HepG2 (cell line): Measurements from ENCODE around the gene SAPCD2. TPM values are rescaled to one million over a fixed set of nuclear protein-coding genes. Genes with fewer than 3 reads are reported as not detected.
A peak's percentile ranks its signal among the peaks of the same experiment; 100 is the strongest.

Source experiments
- ATM ChIP-seq: fragments of 450-650 bp; IDR thresholded peaks from 2 replicates; pipeline ENCODE4 v1.7.1; 2017; ENCODE audit warnings: mild to moderate bottlenecking, borderline replicate concordance
- BCLAF1 ChIP-seq: fragments of 450-650 bp; IDR thresholded peaks from 2 replicates; pipeline ENCODE4 v1.6.1; 2017; ENCODE audit warnings: mild to moderate bottlenecking
- BRF2 ChIP-seq: sonication (generic); formaldehyde crosslinking; IDR thresholded peaks from 2 replicates; pipeline ENCODE4 v1.8.1; 2022; ENCODE audit warnings: mild to moderate bottlenecking, missing genetic modification reagents
- FOXC1 ChIP-seq: sonication (generic); formaldehyde crosslinking; IDR thresholded peaks from 2 replicates; pipeline ENCODE4 v1.8.0; 2022; ENCODE audit warnings: mild to moderate bottlenecking, missing genetic modification reagents, borderline replicate concordance
- GATA4 ChIP-seq: sonication (generic); IDR thresholded peaks from 2 replicates; pipeline ENCODE4 v1.6.1; 2016; ENCODE audit warnings: antibody characterized with exemption, low read depth, borderline replicate concordance
- GPBP1L1 ChIP-seq: sonication (generic); formaldehyde crosslinking; IDR thresholded peaks from 2 replicates; pipeline ENCODE4 v1.5.0; 2020; ENCODE audit warnings: mild to moderate bottlenecking, missing genetic modification reagents
- MTA1 ChIP-seq: sonication (generic); formaldehyde crosslinking; IDR thresholded peaks from 2 replicates; pipeline ENCODE4 v1.4.0; 2020; ENCODE audit warnings: missing genetic modification reagents, mild to moderate bottlenecking, borderline replicate concordance
- PHF21A ChIP-seq: sonication (generic); formaldehyde crosslinking; IDR thresholded peaks from 2 replicates; pipeline ENCODE4 v1.5.0; 2020; ENCODE audit warnings: mild to moderate bottlenecking, missing genetic modification reagents
- POLR2G ChIP-seq: fragments of 200-400 bp; formaldehyde crosslinking; IDR thresholded peaks from 2 replicates; pipeline ENCODE4 v1.6.1; 2018; ENCODE audit warnings: mild to moderate bottlenecking, low read depth, low read length, moderate library complexity
- RFX5 ChIP-seq: IDR thresholded peaks from 2 replicates; pipeline ENCODE4 v1.6.1; 2011; ENCODE audit warnings: low read depth, low read length, improper control_type of control experiment
- SOX13 ChIP-seq, 3 experiments: fragments of 450-650 bp in 1 of 3; sonication (generic) in 1 of 3; formaldehyde crosslinking in 1 of 3; IDR thresholded peaks in 2 of 3; conservative IDR thresholded peaks in 1 of 3; 2 replicates each; pipeline versions ENCODE4 v1.5.0 to v1.6.1; 2016 to 2020; ENCODE audit warnings: antibody characterized with exemption in 1 of 3, mild to moderate bottlenecking in 1 of 3, missing compliant biosample characterization in 1 of 3, missing genetic modification reagents in 1 of 3, moderate library complexity in 1 of 3
- ZNF17 ChIP-seq: sonication (generic); formaldehyde crosslinking; IDR thresholded peaks from 2 replicates; pipeline ENCODE4 v1.5.0; 2020; ENCODE audit warnings: mild to moderate bottlenecking, missing genetic modification reagents
- ZNF33B ChIP-seq: sonication (generic); formaldehyde crosslinking; IDR thresholded peaks from 2 replicates; pipeline ENCODE4 v1.5.1; 2020; ENCODE audit warnings: mild to moderate bottlenecking, missing genetic modification reagents
- ZNF430 ChIP-seq: sonication (generic); formaldehyde crosslinking; IDR thresholded peaks from 2 replicates; pipeline ENCODE4 v1.9.0; 2021; ENCODE audit warnings: mild to moderate bottlenecking, missing genetic modification reagents
- ZNF431 ChIP-seq: sonication (generic); formaldehyde crosslinking; IDR thresholded peaks from 2 replicates; pipeline ENCODE4 v1.9.0; 2022; ENCODE audit warnings: missing genetic modification reagents, low read depth, mild to moderate bottlenecking, borderline replicate concordance
- ZNF484 ChIP-seq: sonication (generic); formaldehyde crosslinking; IDR thresholded peaks from 2 replicates; pipeline ENCODE4 v1.5.1; 2020; ENCODE audit warnings: mild to moderate bottlenecking, low read depth, missing genetic modification reagents, borderline replicate concordance
- polyA plus RNA-seq, 8 experiments: library from polyadenylated mRNA; depleted of rRNA in 3 of 8; stranded (reverse) in 7 of 8; unstranded in 1 of 8; fragments of >200 nt; fragmentation: Illumina TruSeq in 4 of 8; extraction: Trizol in 4 of 8; gene quantifications; 2 replicates each; pipeline versions ENCODE4 v1.2.1 to v1.2.3, GENCODE V29; 2011 to 2016; ENCODE audit warnings: low read depth in 4 of 8, missing spikeins in 1 of 8, mixed read lengths in 1 of 8; ENCODE audit not compliant: insufficient read depth in 1 of 8
- total RNA-seq, 5 experiments: library from RNA; depleted of rRNA; stranded (reverse); fragments of >200 nt; fragmentation: Illumina TruSeq; extraction: Trizol; gene quantifications; 2 replicates each; pipeline ENCODE4 v1.2.3, GENCODE V29; 2016; ENCODE audit warnings: low read depth in 1 of 5
- TF ChIP-seq, protein P1 (sequence below): sonication (generic); formaldehyde crosslinking; IDR thresholded peaks from 2 replicates; pipeline ENCODE4 v1.4.0; 2020; ENCODE audit warnings: mild to moderate bottlenecking, missing genetic modification reagents
- TF ChIP-seq, protein P2 (sequence below): sonication (generic); formaldehyde crosslinking; IDR thresholded peaks from 2 replicates; pipeline ENCODE4 v1.5.0; 2020; ENCODE audit warnings: mild to moderate bottlenecking, missing genetic modification reagents, moderate library complexity
- TF ChIP-seq, protein P3 (sequence below): sonication (generic); formaldehyde crosslinking; IDR thresholded peaks from 2 replicates; pipeline ENCODE4 v1.5.1; 2020; ENCODE audit warnings: mild to moderate bottlenecking, missing genetic modification reagents, moderate library complexity

SAPCD2 gene
- total and polyA plus RNA-seq, 2 of the 13 experiments (the other 11 are each of a cell fraction or from before 2014, with no cell fraction given): 21.9 to 42.8 TPM

DNA sequence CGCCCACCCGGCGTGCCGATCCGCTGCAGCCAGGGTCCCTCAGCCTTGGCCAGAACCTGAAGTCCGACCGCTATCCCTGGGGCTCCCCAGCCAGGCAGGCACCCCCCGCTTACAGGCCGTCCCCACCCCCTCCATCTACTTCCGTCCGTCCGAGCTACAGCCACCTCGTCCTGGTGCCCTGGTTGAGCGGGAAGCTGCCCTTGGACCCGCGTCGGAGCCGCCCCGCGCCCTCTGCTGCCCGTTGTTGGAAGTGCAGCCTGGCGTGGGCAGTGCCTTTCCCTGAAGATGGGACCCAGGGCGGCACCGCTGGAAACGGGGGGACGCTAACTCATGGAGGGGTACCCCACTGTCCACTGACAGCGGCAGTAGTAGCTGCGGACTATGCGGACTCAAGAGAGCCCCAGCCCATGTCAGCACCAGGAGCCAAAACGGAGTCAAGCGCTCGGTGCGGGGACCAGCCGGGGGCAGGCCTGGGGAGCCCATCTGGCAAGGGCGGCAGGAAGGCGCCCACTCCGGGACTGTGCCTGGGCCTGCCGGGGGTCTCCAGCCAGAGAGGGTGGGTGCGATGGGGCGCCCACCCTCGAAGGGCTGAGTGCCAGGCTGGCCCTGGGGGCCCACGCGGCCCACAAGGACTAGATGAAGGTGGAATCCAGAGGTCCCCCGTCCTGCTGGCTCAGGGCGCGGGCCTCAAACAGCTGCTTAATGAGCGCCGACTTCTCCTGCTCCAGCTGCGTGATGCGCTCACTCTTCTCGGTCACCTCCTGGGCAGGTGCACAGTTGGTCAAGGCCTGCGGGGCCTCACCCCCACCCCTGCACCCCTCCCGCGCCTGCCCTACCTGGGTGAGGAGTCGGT, 6.1 kb downstream of the SAPCD2 start (continued):
- TF ChIP-seq, protein P1, sequence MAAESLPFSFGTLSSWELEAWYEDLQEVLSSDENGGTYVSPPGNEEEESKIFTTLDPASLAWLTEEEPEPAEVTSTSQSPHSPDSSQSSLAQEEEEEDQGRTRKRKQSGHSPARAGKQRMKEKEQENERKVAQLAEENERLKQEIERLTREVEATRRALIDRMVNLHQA (CRISPR knock-in tag): no peak
- no peak for TF ChIP-seq ZNF17 (CRISPR knock-in tag)
- TF ChIP-seq, protein P2, sequence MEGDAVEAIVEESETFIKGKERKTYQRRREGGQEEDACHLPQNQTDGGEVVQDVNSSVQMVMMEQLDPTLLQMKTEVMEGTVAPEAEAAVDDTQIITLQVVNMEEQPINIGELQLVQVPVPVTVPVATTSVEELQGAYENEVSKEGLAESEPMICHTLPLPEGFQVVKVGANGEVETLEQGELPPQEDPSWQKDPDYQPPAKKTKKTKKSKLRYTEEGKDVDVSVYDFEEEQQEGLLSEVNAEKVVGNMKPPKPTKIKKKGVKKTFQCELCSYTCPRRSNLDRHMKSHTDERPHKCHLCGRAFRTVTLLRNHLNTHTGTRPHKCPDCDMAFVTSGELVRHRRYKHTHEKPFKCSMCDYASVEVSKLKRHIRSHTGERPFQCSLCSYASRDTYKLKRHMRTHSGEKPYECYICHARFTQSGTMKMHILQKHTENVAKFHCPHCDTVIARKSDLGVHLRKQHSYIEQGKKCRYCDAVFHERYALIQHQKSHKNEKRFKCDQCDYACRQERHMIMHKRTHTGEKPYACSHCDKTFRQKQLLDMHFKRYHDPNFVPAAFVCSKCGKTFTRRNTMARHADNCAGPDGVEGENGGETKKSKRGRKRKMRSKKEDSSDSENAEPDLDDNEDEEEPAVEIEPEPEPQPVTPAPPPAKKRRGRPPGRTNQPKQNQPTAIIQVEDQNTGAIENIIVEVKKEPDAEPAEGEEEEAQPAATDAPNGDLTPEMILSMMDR: peak; percentile 98
- no peak for TF ChIP-seq ZNF484 (CRISPR knock-in tag)
- no peak for TF ChIP-seq POLR2G
- TF ChIP-seq MTA1 (CRISPR knock-in tag): no peak
- no peak for TF ChIP-seq ZNF430 (CRISPR knock-in tag)
- no peak for TF ChIP-seq ZNF33B
- no peak for TF ChIP-seq PHF21A (CRISPR knock-in tag)
- TF ChIP-seq, protein P3, sequence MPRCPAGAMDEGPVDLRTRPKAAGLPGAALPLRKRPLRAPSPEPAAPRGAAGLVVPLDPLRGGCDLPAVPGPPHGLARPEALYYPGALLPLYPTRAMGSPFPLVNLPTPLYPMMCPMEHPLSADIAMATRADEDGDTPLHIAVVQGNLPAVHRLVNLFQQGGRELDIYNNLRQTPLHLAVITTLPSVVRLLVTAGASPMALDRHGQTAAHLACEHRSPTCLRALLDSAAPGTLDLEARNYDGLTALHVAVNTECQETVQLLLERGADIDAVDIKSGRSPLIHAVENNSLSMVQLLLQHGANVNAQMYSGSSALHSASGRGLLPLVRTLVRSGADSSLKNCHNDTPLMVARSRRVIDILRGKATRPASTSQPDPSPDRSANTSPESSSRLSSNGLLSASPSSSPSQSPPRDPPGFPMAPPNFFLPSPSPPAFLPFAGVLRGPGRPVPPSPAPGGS (CRISPR knock-in tag): 0 out of 2 replicates have a peak, but pooled peaks have one; percentile 51
- TF ChIP-seq GPBP1L1: no peak
- no peak for TF ChIP-seq FOXC1 (CRISPR knock-in tag)
- no peak for TF ChIP-seq RFX5
- TF ChIP-seq BRF2: no peak
- TF ChIP-seq ZNF431 (CRISPR knock-in tag): no peak
- no peak for TF ChIP-seq ATM
- no peak for TF ChIP-seq BCLAF1
- TF ChIP-seq SOX13 (IDR thresholded peaks at IDR 0.05): no peak
- no peak for TF ChIP-seq SOX13 (CRISPR knock-in tag; conservative IDR thresholded peaks at IDR 0.05 in 1 of 2, IDR thresholded peaks at IDR 0.05 in 1 of 2)
- TF ChIP-seq GATA4: no peak
